CD4-positive, alpha-beta T cell treated with Interleukin-1 beta for 1 hour (primary cell): ENCODE measurements around the gene DGKI.

ENCODE experiments used
- DNase-seq, 2 donors: peaks; one replicate each; pipeline ENCODE4 v3.0.0-alpha.2; 2020 to 2022

Gene DGKI

DNA sequence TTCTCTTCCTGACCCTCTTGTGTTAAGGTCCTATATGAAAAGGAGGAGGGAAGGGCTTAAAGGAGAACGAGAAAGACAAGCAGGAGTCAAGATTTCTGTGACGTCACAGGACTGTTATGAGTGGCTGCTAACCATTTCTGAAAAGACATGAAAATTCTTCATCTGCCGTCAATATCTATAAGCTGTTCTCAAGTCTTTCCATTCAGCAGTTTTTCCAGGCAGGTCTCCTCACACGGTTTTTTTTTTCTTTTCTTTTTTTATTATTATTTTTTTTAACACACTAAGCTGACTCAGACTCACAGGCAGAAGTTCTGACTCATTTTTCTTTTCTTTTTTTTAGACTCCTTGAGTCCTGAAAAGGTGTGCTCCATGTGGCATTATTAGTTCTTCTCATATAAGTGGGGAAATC, 72.0 kb downstream of the DGKI start:
- DNase-seq = no peak

DNA sequence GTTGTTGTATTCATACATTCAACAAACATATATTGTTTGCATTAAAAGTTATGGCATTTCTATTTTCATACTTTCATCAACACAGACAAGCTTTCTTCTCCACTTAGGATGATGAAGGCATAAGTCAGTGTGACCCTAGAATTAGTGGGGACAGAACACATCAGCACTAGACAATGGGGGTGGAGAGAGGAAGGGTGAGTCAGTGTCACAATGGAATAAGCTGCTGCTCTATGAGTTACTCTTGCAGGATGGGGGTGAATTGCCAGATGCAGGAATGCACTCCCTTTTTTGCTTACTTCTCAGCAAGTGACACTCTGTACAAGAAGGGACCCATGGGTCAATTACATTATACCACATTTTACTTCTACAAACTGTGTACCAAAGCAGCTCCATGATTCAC, 74.0 kb downstream of the DGKI start:
- no peak for DNase-seq

DNA sequence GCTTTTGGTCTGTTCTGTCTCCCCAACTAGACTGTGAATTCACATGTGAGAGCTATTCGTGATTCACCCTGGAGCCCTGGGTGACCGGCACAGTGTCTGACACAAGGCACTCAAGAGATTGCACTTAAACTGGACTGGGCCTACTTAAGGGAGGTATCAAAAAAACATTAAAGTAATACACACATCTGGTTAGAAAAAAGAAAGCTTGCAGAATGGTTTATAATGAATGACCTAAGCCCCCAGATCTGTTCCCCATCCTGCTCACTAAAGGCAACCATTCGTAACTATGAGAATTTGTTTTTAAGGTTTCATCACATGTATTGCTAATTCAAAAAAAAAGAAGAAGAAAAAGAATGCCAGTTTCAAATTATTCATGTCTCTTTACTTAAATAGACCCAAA, 74.5 kb downstream of the DGKI start:
- DNase-seq = no peak

DNA sequence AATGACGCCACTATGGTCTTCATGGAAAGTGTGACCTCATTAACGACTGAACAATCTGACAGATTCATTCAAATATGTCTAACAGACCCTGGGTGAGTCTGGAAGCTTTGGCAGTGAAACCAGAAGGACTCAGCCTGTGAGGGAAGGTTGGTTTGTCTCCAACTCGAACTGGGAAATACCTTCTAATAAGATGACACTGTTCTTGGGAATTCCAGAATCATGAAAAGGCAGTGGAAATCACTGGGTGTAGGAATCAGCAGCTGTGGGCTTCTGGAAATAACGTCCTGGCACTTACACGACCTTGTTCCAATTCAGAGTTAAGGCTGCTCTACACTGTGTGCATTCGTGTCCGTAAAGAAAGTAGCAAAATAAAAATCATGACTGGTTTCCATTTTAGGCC, 75.1 kb downstream of the DGKI start:
- no peak for DNase-seq

DNA sequence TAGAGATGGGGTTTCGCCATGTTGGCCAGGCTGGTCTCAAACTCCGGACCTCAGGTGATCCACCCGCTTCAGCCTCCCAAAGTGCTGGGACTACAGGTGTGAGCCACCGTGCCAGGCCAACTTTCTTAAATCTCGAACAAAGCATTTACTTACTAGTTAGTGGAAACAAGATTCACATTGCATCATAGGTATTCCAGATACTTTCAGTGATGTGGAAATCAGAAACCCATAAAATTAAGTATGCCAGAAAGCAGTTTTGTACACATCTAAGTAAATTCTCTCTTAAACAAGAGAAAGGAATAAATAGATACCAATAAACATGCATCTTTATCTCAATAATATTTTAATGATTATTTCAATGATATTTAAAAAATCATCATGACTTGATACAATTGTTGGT, 75.5 kb downstream of the DGKI start:
- no peak for DNase-seq

DNA sequence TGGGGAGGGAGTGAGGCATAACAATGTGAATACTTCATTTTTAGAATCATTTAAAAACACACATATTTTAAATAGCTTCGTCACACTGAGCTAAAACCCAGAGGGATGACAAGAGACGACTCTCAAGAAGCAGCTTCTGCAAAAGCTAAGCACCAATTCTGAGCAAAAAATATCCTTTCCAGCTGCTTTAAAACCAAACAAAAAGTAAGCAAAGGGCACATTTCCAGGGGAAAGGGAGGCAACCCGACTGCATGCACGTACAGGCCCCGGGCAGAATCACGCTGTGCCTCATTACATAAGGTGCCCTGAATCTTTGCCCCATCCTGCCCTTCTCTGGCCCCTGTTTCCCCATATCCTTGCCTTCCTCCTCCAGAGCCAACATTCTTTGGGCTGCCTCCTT, 78.4 kb downstream of the DGKI start:
- no peak for DNase-seq

DNA sequence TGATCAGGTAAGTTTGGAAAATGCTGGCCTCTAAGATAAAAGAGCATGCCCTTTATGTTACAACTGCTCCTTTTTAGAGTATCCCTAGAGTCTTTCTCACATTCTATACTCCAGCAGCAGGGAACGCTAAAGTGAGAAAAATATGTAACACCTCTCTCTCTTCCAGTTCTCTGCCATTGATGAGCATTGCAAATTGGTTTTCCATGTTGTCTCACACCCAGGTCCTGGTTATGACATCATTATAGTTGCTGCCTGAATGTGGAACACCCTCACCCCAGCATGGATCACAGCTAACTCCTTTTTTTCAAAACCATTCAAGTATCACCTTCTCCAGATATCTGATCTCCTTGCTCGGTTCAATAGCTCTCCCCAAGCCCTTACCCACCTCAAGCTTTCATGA, 84.4 kb downstream of the DGKI start:
- no peak for DNase-seq

DNA sequence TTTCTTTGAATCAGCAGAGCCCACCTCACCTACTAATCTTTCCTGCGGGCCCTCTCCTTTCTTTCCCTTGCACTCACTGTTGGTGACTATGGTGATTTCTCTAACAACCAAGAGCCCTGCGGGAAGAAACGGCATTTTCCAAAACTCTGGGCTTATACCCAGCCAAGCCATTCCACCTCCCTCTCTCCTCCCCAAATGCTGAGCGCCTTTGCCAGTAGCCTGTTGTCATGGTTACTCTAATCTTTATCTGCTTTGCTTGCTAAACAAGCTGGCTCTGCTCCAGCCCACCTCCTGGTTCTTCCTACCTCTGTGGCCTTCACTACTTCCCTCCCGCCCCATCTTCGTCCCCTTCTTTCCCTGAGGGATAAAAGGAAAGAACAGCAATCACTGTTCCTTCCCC, 86.7 kb downstream of the DGKI start:
- DNase-seq = no peak

DNA sequence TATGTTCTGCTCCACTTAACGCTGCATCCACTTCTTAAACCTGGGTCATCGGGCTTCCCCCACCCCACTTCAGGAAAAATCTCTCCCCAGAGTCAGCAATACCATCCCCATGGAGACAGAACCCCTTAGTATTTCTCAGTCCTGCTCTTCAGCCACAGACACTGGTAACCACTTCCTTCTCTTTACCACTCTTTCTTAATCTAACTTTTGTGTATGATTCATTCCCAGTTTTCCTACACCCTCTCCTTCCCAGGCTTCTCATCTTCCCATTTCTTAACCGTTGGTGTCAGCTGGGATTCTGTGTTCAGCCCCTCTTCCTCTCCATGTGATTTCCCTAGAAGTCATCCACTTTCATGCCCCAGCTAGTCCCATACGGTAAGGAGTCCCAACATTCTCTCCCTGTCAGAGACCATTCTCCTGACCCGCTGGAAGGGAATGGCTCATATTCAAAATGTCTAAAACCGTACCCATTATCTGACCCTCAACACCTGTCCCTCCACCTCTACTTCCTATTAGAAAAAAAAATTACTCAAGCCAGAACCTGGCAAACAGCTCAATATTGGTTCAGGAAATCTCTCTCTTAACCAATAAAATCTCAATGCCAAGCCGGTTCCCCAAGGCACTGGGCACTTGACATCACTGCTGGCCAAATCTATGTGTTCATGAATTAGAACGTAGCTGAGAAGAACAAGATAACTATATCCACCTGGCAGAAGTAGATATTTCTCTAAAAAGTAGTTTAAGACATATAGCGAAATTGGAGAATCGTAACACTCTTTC, 89.4 kb downstream of the DGKI start:
- DNase-seq = no peak

DNA sequence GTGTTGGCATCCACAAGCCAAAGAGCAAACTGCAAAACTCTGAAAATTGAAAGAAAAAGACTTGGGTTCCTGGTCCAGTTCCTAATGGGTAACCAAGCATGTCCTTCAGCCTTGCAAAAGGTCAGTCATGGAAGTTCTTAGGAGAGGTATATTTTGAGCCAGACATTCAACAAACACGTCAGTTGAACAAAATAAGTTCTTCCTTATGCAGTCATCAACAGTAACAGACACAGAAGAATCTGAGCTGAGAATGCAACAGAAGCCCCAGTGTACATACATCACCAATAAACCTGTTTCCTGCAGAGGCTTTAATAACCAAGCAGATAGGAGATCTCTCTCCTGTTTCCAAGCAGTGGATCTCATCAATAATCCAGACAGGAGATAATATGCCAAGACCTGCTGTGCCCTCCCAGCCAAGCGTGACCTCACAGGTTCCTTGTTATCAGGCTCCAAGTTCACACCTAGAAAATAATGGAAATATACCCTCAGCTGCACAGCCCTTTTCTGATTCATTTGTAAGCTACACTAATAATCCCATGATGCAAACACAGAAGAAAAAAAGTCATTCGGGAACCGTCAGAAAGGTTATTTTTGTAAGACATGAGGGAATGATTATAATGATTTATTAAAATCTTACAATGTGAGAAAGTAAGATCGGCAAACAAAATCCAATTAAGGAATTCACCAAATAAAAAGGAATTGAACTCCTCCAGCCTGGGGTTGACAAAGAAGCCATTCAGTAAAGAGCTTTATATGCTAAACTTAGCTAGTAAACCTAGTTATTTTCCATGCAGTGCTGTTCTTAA, 90.7 kb downstream of the DGKI start:
- DNase-seq = no peak

DNA sequence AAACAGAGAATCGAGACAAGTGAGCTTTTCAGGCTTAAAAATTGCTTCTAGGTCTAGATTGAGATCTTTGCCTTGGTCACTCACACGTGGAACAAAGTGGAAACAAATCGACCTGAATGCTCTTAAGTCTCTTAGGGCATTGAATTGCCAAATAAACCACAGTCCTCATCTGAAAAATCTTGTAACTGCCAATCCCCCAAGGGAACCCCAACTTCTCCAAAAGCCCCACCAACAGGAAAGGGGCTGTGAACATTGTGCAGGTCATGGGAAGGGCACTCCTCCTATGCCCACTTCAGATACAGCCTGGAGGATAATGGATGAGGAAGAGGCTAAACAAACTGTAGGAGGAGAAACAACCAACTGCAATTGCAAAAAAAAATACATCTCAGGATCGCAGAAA, 91.3 kb downstream of the DGKI start:
- no peak for DNase-seq

DNA sequence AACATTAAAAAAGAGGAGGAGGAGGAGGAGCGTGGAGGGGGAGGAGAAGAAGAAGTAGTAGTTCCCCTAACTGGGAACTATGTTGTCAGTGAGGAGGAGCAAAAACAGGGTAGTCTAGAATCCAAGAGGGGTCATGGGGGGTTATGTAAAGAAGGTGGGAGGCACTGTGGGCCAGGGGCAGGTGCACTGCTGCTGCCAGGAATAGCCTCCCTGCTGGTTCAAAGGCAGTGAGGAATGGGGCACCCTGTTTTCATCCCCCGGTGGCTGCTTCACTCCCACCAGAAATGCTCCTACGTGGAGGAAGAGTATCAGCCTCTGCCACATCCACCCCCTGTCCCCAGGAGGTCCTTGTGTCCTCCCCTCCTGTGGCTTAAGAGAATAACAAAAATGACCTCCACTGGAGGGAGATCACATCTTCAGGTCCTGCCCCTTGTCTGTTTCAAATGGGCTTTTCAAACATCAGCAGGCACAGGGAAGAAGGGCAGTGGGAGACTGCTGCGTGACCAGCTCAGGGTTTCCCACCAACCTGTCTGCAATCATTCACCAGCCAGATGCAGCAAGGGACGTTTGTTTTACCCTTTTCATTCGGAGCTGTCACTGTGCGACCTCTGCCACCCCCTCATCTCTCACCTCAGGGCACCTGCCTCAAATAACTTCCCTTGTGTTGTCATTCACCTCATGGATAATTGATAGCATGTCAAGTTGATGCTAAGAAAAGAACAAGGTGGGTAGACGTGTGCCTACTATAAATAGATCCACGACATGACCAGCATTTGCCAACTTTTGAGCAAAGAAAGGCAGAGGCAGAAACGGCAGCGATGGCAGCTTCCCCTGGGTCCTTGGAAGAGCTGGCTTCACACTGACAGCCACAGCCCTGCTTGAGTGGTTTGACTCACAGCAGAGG, 92.6 kb downstream of the DGKI start:
- DNase-seq = no peak

DNA sequence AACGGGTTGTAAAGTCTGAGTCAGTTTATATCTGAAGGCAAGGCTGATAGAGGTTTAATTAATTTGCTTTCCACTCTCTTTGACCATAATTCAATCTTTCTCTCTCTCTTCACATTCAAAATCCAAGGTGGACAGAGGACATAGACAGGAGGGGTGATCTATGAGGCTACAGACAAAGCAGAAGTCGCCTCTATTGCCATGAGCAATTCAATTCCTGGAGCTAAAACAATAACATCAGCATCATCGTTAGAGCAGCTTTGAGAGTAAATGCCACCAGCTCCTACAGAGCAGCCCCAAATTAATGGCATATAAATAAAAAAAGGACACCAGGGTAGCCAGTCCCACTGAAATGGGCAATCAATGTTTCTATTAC, 93.2 kb downstream of the DGKI start:
- no peak for DNase-seq

DNA sequence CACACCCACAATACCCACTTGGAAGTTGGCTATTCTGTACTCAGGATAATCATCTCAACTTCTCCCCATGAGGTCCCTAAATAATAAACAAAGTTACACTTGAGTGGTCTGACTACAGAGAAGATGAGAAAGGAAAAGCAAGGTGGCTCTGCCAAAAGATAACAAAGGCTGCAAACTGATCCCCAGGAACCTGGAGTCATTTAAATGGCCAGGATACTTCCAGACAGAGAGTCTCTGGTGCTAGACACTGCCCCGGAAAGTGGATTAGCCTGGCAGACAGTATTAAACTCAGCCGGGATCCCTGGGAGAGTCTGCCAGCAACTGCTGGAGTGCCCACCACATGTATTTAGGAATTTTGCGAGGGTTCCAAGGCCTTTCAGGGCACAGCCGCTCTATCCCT, 93.7 kb downstream of the DGKI start:
- no peak for DNase-seq

DNA sequence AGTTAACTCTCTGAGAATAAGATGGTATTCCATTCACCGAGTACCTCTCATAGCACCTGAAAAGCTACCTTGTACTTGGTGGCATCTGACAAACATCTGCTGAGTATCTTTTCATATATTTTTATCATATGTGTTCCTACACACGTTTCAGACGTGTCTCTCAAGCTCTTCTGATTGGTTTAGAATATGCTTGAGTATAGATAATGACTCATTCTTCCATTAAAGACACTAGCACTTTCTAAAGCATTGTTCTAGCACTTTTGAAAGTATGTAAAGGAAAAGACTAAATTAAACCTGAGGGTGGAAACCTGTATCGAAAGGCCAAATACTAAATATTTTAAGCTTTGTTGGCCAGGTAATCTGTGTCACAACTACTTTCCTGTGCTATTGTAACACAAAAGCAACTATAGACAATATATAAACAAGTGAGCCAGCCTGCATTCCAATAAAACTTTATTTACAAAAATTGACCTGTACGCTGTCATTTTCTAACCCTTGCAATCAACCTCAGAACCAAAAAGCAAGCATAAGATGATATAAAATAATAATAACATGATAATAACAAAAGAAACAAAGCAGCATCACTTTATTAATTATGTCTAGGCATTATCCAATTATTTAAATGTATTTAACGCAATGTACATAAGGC, 95.3 kb downstream of the DGKI start:
- DNase-seq = no peak

DNA sequence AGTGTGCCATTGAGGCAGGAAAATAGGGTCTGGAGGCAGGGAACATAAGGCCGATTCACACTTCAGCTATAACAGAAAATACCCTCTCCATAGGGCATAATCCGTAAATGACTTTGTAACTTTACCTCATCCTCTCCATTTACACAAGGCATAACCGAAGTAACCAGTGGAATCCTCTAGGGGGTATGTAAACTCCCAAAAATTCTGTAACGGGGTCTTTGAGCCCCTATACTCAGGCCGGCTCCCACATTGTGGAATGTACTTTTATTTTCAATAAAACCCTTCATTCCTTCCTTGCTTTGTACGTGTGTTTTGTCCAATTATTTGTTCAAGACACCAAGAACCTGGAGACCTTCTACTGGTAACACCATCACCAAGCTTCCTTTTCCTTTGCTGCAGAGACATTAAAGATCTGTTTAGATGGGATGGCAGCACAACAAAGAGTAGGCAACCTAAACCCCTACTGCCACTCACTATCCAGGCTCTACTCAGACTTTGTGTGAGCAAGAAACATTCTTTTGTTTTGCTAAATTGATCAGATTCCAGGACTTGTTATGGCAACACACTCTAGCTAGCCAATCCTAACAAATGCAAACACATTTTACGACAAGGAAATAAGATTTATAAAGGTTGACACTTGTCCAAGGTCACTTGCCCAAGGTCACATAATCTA, 99.3 kb downstream of the DGKI start:
- DNase-seq = no peak

DNA sequence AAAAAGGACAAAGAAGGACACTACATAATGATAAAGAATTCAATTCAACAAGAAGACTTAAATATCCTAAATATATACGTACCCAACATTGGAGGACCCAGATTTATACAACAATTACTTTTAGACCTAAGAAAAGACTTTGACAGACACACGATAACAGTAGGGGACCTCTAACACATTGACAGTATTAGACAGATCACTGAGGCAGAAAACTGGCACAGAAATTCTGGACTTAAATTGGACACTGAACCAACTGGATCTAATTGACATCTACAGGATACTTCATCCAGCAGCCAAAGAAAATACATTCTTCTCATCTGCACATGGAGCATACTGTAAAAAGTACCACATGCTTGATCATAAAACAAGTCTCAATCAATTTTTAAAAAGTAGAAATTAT, 103.8 kb downstream of the DGKI start:
- DNase-seq = no peak

DNA sequence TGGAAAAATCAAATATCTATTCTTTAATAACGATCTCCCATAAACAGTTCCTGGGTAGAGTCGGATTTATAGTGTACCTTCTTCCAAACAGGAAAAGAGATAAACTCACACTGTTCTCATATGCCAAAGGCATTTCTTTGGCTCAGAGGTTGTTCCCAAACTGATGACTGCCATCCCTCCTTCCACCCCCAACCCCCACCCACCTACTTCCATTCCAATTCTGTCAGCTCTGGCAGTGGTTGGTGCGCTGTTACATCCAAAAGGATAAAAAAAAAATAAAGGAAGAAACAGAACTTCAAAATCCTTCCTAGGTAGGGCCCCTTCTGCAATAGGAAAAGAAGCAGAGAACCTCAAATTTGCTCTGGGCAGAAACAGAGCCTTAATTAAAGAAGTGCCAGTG, 104.7 kb downstream of the DGKI start:
- DNase-seq = no peak

DNA sequence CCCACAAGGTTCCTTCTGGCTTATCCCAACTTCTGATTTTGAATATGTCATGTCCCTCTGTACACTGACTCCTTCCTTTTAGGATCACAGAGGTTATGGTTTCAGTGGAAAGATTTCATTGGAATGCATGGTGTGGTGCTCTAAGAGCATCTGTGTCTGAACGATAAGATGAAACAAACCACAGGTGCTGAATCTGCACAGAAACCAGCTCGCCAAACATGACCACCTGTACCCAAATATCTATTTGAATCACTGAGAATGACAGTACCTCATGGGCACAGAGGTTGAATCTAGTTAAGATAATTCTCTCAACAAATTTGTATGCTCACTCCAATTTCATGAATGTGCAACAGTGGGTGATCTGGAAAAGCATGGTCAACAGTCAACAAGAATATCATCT, 105.3 kb downstream of the DGKI start:
- DNase-seq = no peak

DNA sequence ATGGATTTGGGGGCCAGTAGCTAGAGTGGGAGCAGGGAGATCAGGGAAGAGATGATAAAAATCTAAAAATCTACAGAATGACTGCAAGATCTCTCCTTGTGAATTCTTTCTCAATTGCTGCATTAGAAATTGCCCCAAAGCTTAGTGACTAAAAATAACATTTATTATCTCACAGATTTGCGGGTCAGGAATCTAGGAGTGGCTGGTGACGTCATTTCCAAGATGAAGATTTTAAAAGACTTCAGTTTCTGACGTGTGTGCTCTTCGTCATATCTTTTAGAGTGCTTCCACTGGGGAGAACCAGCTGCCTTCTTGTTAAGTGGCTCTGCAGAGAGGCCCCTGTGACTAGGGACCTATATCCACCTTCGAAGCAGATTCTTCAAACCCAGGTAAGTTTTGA, 112.6 kb downstream of the DGKI start:
- no peak for DNase-seq

DNA sequence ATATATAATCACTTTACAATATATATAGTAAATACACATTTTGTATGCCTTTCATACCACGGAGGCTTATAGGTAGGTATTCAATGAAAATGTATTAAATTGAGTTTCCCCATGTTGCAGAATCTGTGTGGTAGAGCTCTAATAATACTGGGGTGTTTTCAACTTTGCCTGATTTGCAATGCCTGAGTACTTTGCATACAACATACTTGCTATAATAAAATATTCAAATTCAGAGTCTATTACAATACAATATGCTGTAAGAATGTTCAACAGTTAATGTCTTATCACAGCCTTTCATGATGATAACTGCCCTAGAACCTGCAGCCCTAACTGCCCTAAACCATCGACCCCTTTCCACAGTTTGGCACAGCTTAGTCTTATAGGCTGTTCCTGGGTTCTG, 114.6 kb downstream of the DGKI start:
- DNase-seq = no peak

DNA sequence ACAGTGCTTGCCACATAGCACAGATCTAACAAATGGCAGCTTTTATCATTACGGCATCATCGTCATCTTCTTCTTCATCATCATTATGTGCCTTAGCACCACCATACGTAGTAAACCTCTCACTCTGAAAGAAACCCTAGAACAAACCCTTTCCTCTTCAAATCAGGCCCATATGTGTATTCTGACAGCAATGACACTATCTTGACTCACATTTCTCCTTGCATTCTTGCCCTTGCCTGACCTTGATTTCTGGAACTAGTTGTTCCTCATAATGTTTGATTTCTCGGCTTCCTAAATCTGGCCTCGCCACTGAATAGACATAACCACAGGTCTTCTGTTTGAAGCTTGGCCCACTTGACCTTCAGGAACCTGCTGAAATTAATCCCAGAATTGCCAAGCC, 115.3 kb downstream of the DGKI start:
- no peak for DNase-seq

DNA sequence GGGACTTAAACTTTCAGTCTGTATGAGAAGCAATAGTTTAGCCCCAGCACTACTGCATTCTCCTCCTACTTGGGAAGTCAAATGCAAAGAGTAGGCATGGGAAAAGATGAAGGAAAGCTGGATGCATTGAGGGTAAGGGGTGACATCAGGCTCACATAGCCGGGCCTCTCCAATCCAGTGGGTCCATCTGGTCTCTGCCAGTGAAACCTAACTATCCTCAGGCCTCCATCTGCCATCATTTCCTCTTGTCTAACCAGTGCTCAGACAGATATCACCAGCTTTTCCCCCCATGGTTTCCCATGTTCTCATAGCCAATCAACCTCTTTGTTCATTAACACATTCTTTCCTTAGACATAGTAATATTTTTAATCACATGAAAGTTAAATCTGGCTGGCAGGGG, 118.3 kb downstream of the DGKI start:
- DNase-seq = no peak
